CD4-positive, alpha-beta T cell treated with Interleukin-6 for 4 hours (primary cell): ENCODE results near the gene DNAJC4.

ENCODE experiments used
- DNase-seq: peaks from one replicate; pipeline ENCODE4 v3.0.0-alpha.2; 2020; ENCODE audit warnings: mixed read lengths

DNAJC4 gene

DNA sequence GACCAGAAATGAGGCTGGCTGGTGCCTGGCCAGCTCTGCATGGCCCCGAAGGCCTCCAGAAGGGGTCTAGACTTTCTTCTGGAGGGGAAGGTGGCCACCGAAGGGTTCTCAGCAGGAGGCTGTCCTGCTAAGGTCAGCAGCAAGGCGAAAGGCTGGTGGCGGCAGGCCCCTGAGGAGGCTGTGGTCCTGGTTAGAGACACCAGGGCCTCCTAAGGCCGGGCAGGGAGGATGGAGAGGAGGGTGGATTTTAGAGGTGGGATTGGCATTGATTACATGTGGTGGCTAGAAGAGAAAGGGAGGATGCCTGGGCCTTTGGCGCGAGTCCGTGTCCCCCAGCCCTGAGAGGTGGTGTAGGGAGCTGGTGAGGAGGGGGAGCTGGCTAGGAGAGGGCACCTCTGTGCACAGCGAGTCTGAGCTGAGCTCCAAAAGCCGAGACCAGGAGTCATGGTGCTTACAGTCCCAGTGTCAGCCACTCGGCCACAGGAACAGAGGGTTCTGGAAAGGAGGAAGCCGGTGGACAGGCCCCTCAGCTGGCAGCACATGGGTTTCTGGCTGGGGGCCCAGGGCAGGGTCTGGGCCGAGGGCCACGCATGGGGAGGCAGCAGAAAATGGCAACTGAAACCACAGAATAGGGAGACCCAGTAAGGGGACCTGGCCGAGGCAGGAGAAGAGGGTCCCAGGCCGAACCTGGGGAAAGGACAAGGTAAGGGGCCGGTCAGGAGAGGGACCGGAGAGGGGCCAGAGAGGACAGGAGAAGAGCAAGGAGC, 21.4 kb upstream of the DNAJC4 start:
- DNase-seq = no peak

DNA sequence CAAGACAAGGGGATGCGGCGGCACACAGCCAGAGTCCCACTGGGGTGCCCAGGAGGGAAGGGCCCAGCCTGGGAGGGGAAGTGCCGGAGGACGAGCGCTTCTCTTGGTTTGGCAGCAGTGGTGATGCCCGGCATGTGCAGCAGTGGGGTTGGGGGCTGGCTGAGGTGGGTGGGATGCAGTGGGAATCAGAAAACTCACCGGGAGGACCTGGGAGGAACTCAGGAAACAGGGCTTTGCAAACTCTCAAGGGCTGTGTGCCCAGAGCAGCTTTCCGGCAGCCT, 20.8 kb upstream of the DNAJC4 start:
- DNase-seq = no peak

DNA sequence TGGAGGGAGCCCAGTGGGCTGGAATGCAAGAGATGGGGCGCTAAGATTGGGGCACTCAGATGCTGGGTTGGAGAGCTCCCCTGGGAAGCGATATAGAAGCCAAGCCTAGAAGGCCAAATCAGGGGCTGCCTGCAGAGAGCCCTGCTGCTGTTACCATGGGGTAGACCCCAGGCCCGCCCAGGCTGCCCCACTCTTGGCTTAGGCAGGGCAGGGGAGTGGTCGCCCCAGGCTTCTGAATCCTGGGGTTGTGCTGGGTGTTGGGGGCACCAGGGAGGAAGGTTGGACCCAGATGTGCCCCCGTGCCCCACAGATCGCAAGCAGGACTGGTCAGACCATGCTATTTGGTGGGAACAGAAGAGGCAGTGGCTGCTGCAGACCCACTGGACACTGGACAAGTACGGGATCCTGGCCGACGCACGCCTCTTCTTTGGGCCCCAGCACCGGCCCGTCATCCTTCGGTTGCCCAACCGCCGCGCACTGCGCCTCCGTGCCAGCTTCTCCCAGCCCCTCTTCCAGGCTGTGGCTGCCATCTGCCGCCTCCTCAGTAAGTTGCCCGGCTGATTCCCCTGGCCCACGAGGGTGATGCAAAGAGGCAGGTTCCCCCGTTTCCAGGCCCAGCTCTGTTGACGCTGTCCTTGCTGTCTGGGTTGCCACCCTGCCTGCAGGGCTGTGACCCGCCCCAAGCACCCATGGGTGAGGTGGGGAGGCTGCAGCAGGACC, 19.9 kb upstream of the DNAJC4 start:
- DNase-seq = no peak

GRCh38 chr11:64211181-64211872, 19.0 kb upstream of the DNAJC4 start:
- no peak for DNase-seq

GRCh38 chr11:64216879-64217278, 13.5 kb upstream of the DNAJC4 start:
- peak; percentile 26 for DNase-seq

DNA sequence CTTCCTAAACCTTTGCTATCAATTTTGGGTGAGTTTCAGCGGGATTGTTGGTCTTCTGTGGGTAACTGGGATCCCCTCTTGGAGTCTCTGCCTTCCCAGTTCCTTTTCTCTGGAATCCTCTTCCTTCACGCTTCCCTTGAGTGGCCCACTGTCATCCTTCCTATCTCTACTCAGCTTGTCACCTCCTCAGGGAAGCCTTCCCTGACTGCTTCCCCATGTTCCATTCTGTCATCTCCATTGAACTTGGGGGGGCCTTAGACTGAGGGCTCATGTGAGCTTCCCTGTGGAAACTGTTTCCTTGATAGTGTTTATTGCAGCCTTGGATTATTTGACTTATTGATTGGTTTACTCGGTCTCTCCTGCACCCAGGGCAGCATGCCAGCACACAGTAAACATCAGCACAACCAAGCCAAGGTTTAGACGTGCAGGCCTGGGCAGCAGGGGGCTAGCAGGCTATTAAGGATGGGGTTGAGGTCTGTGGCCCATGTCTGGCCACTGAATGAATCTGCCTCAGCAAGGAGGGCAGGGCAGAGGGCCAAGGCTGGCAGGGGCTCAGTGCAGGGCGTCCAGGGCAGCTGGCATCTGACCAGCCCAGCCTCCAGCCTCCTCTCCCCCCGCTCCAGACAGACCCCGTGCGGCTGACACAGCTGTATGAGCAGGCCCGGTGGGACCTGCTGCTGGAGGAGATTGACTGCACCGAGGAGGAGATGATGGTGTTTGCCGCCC, 11.6 kb upstream of the DNAJC4 start:
- no peak for DNase-seq

GRCh38 chr11:64219354-64219684, 11.0 kb upstream of the DNAJC4 start:
- DNase-seq = no peak

GRCh38 chr11:64219755-64220154, 10.6 kb upstream of the DNAJC4 start:
- DNase-seq = no peak

GRCh38 chr11:64220271-64220670, 10.1 kb upstream of the DNAJC4 start:
- DNase-seq = no peak

DNA sequence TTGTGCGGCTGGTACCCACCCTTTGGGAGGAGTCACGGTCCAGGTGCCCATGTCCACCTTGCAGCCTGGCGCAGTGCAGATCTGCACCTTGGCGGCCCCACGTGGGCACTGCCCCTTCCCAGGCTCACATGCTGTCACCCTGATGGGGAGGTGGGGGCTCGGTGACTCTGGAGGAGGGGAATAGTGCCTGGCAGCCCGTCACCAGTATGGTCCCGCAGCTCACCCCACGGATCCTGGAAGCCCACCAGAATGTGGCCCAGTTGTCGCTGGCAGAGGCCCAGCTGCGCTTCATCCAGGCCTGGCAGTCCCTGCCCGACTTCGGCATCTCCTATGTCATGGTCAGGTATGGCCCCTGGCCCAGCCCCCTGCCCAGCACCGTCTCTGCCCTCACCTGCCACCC, 9.6 kb upstream of the DNAJC4 start:
- no peak for DNase-seq

- DNase-seq = no peak
Observed at GRCh38 chr11:64222651-64223000, 7.7 kb upstream of the DNAJC4 start.

DNA sequence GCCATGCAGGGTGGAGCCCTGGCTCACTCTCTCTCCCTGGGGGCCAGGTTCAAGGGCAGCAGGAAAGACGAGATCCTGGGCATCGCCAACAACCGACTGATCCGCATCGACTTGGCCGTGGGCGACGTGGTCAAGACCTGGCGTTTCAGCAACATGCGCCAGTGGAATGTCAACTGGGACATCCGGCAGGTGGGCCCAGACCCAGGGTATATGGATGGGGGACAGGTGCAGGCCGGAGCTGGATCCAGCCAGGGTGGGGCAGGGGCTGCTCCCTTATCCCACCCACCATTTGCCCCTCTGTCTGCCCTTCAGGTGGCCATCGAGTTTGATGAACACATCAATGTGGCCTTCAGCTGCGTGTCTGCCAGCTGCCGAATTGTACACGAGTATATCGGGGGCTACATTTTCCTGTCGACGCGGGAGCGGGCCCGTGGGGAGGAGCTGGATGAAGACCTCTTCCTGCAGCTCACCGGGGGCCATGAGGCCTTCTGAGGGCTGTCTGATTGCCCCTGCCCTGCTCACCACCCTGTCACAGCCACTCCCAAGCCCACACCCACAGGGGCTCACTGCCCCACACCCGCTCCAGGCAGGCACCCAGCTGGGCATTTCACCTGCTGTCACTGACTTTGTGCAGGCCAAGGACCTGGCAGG, 7.2 kb upstream of the DNAJC4 start:
- DNase-seq = no peak

DNA sequence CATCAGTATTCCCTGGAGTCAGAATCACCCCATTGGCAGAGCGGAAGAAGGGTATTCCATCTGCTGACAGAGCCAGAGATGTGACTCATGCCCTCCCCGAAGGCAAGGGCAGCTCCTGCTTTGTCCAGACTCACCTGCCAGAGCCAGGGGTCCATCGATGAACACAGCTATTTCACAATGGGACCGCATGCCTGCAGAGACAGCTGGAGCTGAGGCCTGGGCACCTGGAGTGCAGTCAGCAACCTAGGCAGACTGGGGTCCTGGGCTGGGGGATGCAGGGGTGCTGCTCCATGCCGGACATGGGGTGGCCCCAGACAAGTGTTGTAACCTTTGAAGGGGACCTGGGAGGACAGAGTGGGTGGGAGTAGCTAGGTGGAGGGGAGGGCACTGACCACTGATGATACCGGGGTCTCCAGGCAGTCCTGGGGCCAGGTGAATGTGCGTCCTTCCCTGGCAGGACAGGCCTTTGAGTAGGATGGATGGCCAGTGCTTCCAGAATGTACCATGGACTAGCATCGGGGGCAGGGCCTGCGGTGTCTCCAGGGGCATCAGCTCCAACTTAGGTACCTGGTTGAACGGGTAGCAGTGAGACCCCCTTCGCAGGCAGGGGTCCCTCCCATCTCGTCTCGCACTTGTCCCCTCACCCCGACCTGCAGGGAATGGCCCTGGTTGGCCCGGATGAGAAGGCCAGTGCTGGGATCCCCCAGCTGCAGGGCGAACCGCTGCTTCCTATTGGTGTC, 6.0 kb upstream of the DNAJC4 start:
- no peak for DNase-seq

- DNase-seq = no peak
Observed at GRCh38 chr11:64224891-64225607, 5.3 kb upstream of the DNAJC4 start.

- peak; percentile 95 for DNase-seq
Observed at GRCh38 chr11:64225608-64226506, 4.5 kb upstream of the DNAJC4 start, which contains the start of the genes NUDT22 and TRPT1. Gene NUDT22 (plus strand): TSS chr11:64226274. CDS start chr11:64226653, 379 bp downstream. Gene TRPT1 (minus strand): TSS chr11:64226186. CDS start chr11:64225860, 326 bp downstream.

DNA sequence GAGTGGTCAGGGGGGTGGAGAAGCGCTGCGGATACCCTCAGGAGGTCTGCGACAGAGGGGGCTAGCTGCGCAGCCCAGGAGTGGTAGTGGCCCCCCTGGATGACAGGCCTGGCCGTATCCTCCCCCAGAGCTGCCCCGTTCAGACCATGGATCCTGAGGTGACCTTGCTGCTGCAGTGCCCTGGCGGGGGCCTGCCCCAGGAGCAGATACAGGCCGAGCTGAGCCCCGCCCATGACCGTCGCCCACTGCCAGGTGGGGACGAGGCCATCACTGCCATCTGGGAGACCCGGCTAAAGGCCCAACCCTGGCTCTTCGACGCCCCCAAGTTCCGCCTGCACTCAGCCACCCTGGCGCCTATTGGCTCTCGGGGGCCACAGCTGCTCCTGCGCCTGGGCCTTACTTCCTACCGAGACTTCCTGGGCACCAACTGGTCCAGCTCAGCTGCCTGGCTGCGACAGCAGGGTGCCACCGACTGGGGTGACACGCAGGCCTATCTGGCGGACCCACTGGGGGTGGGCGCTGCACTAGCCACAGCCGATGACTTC, 3.8 kb upstream of the DNAJC4 start:
- peak; percentile 71 for DNase-seq

DNA sequence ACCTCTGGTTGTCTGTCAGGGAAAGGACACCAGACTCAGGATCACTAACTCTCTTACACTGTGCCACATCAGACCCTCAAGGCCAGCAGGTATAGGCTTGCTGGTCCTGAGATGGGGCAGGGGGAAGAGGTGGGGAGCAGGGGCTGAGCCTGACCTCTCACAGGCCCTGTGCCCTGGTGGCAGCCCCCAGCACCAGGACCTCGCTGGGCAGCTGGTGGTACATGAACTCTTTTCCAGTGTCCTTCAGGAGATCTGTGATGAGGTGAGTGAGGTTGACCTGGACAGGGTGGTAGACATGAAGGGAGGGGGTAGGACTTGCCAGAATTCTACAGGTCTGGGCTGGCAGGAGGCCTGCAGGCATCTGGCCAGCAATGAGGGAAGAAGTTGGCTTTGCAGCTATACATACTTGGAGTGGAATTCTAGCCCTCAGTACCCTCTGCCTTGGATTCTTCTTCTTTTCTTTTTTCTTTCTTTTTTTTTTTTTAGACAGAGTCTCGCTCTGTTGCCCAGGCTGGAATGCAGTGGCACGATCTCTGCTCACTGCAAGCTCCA, 2.9 kb upstream of the DNAJC4 start:
- no peak for DNase-seq

DNA sequence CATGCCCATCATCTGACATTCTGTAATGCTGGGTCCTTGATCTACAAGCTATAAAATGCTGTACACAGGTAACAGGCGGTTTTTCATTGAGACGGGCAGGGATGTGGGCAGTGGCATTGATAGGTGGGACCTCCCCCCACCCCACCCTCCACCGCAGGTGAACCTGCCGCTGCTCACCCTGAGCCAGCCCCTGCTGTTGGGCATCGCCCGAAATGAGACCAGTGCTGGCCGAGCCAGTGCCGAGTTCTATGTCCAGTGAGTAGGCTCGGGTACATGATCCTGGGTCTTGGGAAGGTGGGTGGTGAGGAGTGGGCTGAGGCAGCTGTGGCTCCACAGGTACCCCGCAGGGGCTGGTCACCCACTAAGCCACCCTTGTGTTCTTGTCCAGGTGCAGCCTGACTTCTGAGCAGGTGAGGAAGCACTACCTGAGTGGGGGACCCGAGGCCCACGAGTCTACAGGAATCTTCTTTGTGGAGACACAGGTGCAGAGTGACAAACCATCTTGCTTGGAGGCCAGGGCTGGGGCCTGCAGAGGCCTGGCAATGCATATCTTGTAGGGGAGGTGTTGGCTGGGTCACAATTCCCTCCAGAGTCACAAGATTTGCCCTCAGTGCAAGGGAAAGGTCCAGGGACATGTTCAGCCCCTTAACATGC, 1.1 kb upstream of the DNAJC4 start:
- no peak for DNase-seq

DNA sequence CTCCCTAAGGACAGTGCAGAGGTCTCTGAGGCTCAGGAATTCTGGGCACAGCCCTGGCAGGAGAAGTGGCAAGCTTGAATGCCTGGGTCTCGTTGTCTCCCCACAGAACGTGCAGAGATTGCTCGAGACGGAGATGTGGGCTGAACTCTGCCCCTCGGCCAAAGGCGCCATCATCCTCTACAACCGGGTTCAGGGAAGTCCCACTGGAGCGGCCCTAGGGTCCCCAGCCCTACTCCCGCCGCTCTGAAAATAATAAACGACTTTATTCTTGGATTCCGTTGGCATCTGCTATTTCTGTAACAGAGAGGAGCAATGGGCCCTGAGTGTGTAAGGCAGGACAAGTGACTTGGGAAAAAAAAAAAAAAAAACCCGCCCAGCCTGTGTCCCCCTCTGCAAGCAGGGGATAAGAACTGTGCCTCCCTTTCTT, 591 bp upstream of the DNAJC4 start:
- DNase-seq = no peak
